HEK293 (cell line): ENCODE results near the gene DIP2C.

Experiments used
- CTCF ChIP-seq: fragments of 450-650 bp; formaldehyde crosslinking; IDR thresholded peaks from 2 replicates; pipeline ENCODE4 v1.5.1; 2016; ENCODE audit warnings: missing biosample characterization, missing genetic modification characterization
- ZNF311 ChIP-seq: fragments of 450-650 bp; formaldehyde crosslinking; IDR thresholded peaks from 2 replicates; pipeline ENCODE4 v1.5.1; 2017; ENCODE audit warnings: missing biosample characterization, missing genetic modification characterization, borderline replicate concordance

DNA sequence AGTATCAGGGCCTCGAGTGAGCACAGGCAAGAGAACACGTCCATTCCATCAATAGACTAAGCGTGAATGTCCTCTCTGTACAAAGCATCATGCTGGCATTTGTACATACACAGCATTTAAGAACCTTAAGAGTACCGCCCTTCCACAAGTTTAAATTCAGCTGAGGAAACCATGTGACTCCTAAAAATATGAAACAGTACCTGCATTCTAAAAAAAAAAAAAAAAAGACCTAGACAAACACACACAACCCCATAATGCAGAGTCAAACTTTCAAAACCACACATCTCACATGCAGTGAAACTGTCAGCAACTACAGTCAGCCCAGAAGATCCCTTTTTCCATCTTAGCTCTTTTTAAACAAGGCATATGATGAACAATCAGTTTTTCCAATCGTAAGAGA, 124.3 kb downstream of the DIP2C start:
- no peak for TF ChIP-seq CTCF (tag by site-specific recombination)
- no peak for TF ChIP-seq ZNF311 (tag by site-specific recombination)
